ENCODE results near the gene SOX8.
"Not testable (repeated sequence)": the region's sequence is repeated elsewhere in the genome, so short reads cannot be mapped to it uniquely, and the experiment has no call there.

SOX8 gene

GRCh38 chr16:955766-956165, 25.8 kb upstream of the SOX8 start:
- DNase-seq = not testable (repeated sequence)

- DNase-seq = no peak
Measured at GRCh38 chr16:959232-960040, 22.1 kb upstream of the SOX8 start.

GRCh38 chr16:962366-962765, 19.2 kb upstream of the SOX8 start:
- DNase-seq = no peak

- no peak for DNase-seq
Measured at GRCh38 chr16:962901-963814, 18.4 kb upstream of the SOX8 start.

- peak; percentile 30 to 44 for DNase-seq
Measured at GRCh38 chr16:963913-964312, 17.7 kb upstream of the SOX8 start.

- peak; percentile 76 to 82 for DNase-seq
Measured at GRCh38 chr16:964356-965035, 17.1 kb upstream of the SOX8 start.

- no peak for DNase-seq
Measured at GRCh38 chr16:965036-965395, 16.6 kb upstream of the SOX8 start.

GRCh38 chr16:965487-965886, 16.1 kb upstream of the SOX8 start:
- no peak for DNase-seq

GRCh38 chr16:966035-966434, 15.5 kb upstream of the SOX8 start:
- no peak for DNase-seq

GRCh38 chr16:966505-966904, 15.1 kb upstream of the SOX8 start:
- no peak for DNase-seq

- no peak for DNase-seq
Measured at GRCh38 chr16:967077-967541, 14.5 kb upstream of the SOX8 start.

GRCh38 chr16:967546-968295, 13.8 kb upstream of the SOX8 start:
- no peak for DNase-seq

GRCh38 chr16:968620-969019, 12.9 kb upstream of the SOX8 start:
- DNase-seq = no peak

GRCh38 chr16:969508-970385, 11.8 kb upstream of the SOX8 start:
- peak; percentile 33 to 38 for DNase-seq

- no peak for DNase-seq
Measured at GRCh38 chr16:970386-970765, 11.2 kb upstream of the SOX8 start.

- DNase-seq = peak; percentile 93 to 94
Measured at GRCh38 chr16:970766-971581, 10.6 kb upstream of the SOX8 start, which contains the start of gene LMF1. Gene LMF1, minus strand, starts transcription at chr16:970984. Its CDS starts 4 bp downstream, at chr16:970980.

GRCh38 chr16:971582-971905, 10.0 kb upstream of the SOX8 start:
- no peak for DNase-seq

- DNase-seq = no peak
Measured at GRCh38 chr16:971981-972315, 9.6 kb upstream of the SOX8 start.

GRCh38 chr16:972316-973002, 9.1 kb upstream of the SOX8 start:
- DNase-seq = no peak

GRCh38 chr16:973366-973765, 8.2 kb upstream of the SOX8 start:
- DNase-seq = no peak

All from activated CD4-positive, alpha-beta T cell treated with anti-CD3 and anti-CD28 coated beads, Interleukin-2, amount 50 U/mL, for 48 hours (primary cell).